A549 (cell line): ENCODE data around the gene GLIPR1.

ENCODE experiments used
- CHD2 ChIP-seq: fragments of 150-350 bp; IDR thresholded peaks from 2 replicates; pipeline ENCODE4 v1.6.1; 2014; ENCODE audit warnings: low read length; ENCODE audit not compliant: partially characterized antibody
- CTCF ChIP-seq: fragments of >200 bp; sonication (Bioruptor Twin); formaldehyde crosslinking; IDR thresholded peaks from 3 replicates; pipeline ENCODE4 v1.5.1; 2016
- HDAC2 ChIP-seq: fragments of 200-600 bp; sonication (generic); IDR thresholded peaks from 2 replicates; pipeline ENCODE4 v1.6.1; 2016
- JUNB ChIP-seq: fragments of >200 bp; sonication (Bioruptor Twin); formaldehyde crosslinking; IDR thresholded peaks from 2 replicates; pipeline ENCODE4 v1.6.1; 2016
- MAZ ChIP-seq: fragments of 150-350 bp; IDR thresholded peaks from 2 replicates; pipeline ENCODE4 v1.6.1; 2014; ENCODE audit warnings: antibody characterized with exemption, low read depth, low read length, borderline replicate concordance
- USF2 ChIP-seq: fragments of 450-650 bp; IDR thresholded peaks from 2 replicates; pipeline ENCODE4 v1.6.1; 2014; ENCODE audit warnings: antibody characterized with exemption

GRCh38 chr12:75482646-75483045 is 2.1 kb downstream of the GLIPR1 start:
- TF ChIP-seq CTCF (no peak), USF2 (no peak), MAZ (no peak), CHD2 (no peak), HDAC2 (no peak), JUNB (no peak)
